NB4 (cell line): ENCODE data around the gene GRM5.
"Not testable (repeated sequence)": the region's sequence is repeated elsewhere in the genome, so short reads cannot be mapped to it uniquely, and the experiment has no call there.

Experiments used
- CTCF ChIP-seq: IDR thresholded peaks from one replicate; pipeline ENCODE4 v1.5.1; 2012; ENCODE audit warnings: low read depth, low read length
- MAX ChIP-seq: IDR thresholded peaks from 2 replicates; pipeline ENCODE4 v1.6.1; 2011; ENCODE audit warnings: low read depth, low read length

- TF ChIP-seq CTCF, MAX: not testable (repeated sequence)
Observed at GRCh38 chr11:88947843-88948572, 117.8 kb downstream of the GRM5 start.
